GM12892 (cell line): ENCODE measurements around the gene SKOR1.

Experiments
- POLR2A ChIP-seq: IDR thresholded peaks from 2 replicates; pipeline ENCODE4 v1.6.1; 2011; ENCODE audit warnings: low read depth, low read length, control low read depth
- POLR2AphosphoS5 ChIP-seq: IDR thresholded peaks from 2 replicates; pipeline ENCODE4 v1.6.1; 2011; ENCODE audit warnings: low read depth, low read length, control low read depth
- TAF1 ChIP-seq: IDR thresholded peaks from 2 replicates; pipeline ENCODE4 v1.6.1; 2011; ENCODE audit warnings: low read depth, mild to moderate bottlenecking, control low read depth, low read length, borderline replicate concordance

DNA sequence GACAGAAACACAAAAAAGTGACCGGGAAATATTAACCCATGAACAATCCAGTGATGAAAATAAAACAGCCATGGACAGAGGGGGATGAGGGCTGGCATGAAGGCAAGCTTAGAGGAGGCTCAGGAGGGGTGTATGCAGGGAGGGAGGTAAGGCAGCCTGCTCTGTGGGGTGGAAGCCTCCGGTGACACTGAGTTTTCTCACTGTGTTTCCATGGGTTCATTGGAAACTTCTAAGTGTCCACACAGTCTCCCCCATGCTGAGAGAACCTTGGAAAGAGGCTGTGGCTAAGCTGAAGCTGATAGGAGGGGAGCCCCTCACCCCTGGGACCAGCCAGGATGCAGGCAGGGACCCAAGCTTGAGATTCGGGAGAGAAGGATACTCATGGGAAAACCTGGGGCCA lies 6.8 kb upstream of the SKOR1 start:
- TF ChIP-seq POLR2AphosphoS5 (no peak), POLR2A (no peak), TAF1 (no peak)
